AG04450 (cell line): Measurements from ENCODE around the gene IMMP1L. TPM values are rescaled to one million over a fixed set of nuclear protein-coding genes. Genes with fewer than 3 reads are reported as not detected.

ENCODE experiments used
- CTCF ChIA-PET: fragments of 300-600, 350-600 bp; formaldehyde crosslinking; extraction: SDS; loops from one replicate; lab custom pipeline; 2022; ENCODE audit warnings: antibody characterized with exemption, inconsistent platforms; lab: Charles Lee
- POLR2A ChIA-PET: fragments of 350-600 bp; formaldehyde crosslinking; extraction: SDS; loops from one replicate; lab custom pipeline; 2021; ENCODE audit warnings: antibody characterized with exemption, inconsistent platforms; lab: Yijun Ruan, JAX
- DNase-seq: peaks from one replicate; pipeline ENCODE4 v3.0.0-alpha.2; 2011; ENCODE audit warnings: low read depth, low spot score
- H3K27ac ChIP-seq: one replicate; pipeline ENCODE4 v1.5.1; 2012; ENCODE audit warnings: low read depth, low read length, control low read depth
- H3K27me3 ChIP-seq: one replicate; pipeline ENCODE4 v1.6.0; 2012; ENCODE audit warnings: low read length; ENCODE audit not compliant: control insufficient read depth, insufficient read depth
- H3K4me3 ChIP-seq: 2 replicates; pipeline ENCODE4 v1.5.1; 2011; ENCODE audit warnings: mild to moderate bottlenecking, low read depth, low read length, control low read depth
- H3K9me3 ChIP-seq: 2 replicates; pipeline ENCODE4 v1.5.1; 2012; ENCODE audit warnings: low read length; ENCODE audit not compliant: control insufficient read depth, insufficient read depth
- CTCF ChIP-seq: IDR thresholded peaks from 2 replicates; pipeline ENCODE4 v1.5.1; 2011; ENCODE audit warnings: low read depth, low read length, control low read depth, inconsistent platforms
- polyA plus RNA-seq: library from polyadenylated mRNA; depleted of rRNA; stranded (reverse); fragments of >200 nt; gene quantifications from 2 replicates; pipeline ENCODE4 v1.2.3, GENCODE V29; 2011

The IMMP1L gene
- polyA plus RNA-seq, 1 experiment: 23.9 TPM

GRCh38 chr11:31415435-31415834, 94.0 kb downstream of the IMMP1L start:
- Histone ChIP-seq H3K27ac (no peak overlapping the region), H3K27me3 (no peaks in the 10 kb centered on the region), H3K4me3 (no peak overlapping the region), H3K9me3 (peaks cover 3% of the 10 kb centered on the region; the same call in 1 of the 2 replicates)
- no peak for TF ChIP-seq CTCF
- DNase-seq: no peak
- CTCF ChIA-PET: interaction anchor here (1.0 kb wide), 1 partner anchor 308 kb away, joined by 3 read pairs; no protein-coding TSS in a partner anchor
- POLR2A ChIA-PET: no interaction called here

- POLR2A ChIA-PET: no interaction called here
- Histone ChIP-seq H3K27me3 (no peaks in the 10 kb centered on the region), H3K9me3 (peaks cover 3% of the 10 kb centered on the region; the same call in 1 of the 2 replicates), H3K27ac (no peak overlapping the region), H3K4me3 (no peak overlapping the region)
- CTCF ChIA-PET: interaction anchor here (0.9 to 1.2 kb wide), 2 partner anchors 74 to 543 kb away, joined by 3 to 4 read pairs; no protein-coding TSS in a partner anchor
- no peak for TF ChIP-seq CTCF
- no peak for DNase-seq
These were observed 95.1 kb downstream of the IMMP1L start for GRCh38 chr11:31414338-31414737.

GRCh38 chr11:31412946-31413345, 96.5 kb downstream of the IMMP1L start:
- no peak overlapping the region for H3K4me3 ChIP-seq
- TF ChIP-seq CTCF: no peak
- no peak overlapping the region for H3K27ac ChIP-seq
- DNase-seq: peak; percentile 15
- POLR2A ChIA-PET: interaction anchor here (0.5 kb wide), 1 partner anchor 11 kb away, joined by 5 read pairs; no protein-coding TSS in a partner anchor
- CTCF ChIA-PET: no interaction called here
- H3K9me3 ChIP-seq: peaks cover 3% of the 10 kb centered on the region; the same call in 1 of the 2 replicates
- no peaks in the 10 kb centered on the region for H3K27me3 ChIP-seq

GRCh38 chr11:31408201-31408600, 101.2 kb downstream of the IMMP1L start:
- POLR2A ChIA-PET: no interaction called here
- no peak for DNase-seq
- H3K27ac ChIP-seq: no peak overlapping the region
- CTCF ChIA-PET: interaction anchor here (1.4 kb wide), 1 partner anchor 11 kb away, joined by 3 read pairs; no protein-coding TSS in a partner anchor
- peaks cover 3% of the 10 kb centered on the region; the same call in 1 of the 2 replicates for H3K9me3 ChIP-seq
- TF ChIP-seq CTCF: no peak
- H3K27me3 ChIP-seq: no peaks in the 10 kb centered on the region
- no peak overlapping the region for H3K4me3 ChIP-seq

GRCh38 chr11:31404614-31405013, 104.8 kb downstream of the IMMP1L start:
- ChIA-PET CTCF (interaction anchor here (0.8 to 1.4 kb wide), 2 partner anchors 9 to 771 kb away, joined by 3 read pairs; no protein-coding TSS in a partner anchor), POLR2A (no interaction called here)
- no peak overlapping the region for H3K4me3 ChIP-seq
- TF ChIP-seq CTCF: no peak
- no peaks in the 10 kb centered on the region for H3K27me3 ChIP-seq
- no peaks in the 10 kb centered on the region for H3K9me3 ChIP-seq
- no peak for DNase-seq
- no peak overlapping the region for H3K27ac ChIP-seq
